ENCODE data around the gene CXCL12.

CXCL12 gene

DNA sequence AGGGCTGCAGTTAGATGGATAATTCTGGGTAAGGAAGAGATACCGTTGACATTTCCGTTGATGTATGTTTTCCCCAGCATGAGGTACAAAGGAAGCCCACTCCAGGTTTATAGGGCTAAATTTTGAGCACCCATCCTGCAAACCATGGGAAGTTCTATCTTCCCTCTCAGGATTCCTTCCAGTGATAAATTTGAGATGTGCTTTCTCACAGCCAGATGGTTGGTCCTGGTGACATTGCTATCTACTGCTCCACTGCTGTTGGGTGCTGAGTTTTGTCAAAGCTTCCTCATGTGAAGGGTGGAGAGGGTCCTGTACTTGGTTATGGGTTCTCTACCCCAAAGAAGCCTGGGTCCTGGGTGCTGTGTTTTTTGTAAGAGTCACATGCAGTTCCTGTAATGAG lies 57.4 kb downstream of the CXCL12 start:
- no peaks in the 10 kb centered on the region for H4K20me1 ChIP-seq (ENCODE audit: insufficient read depth, low read length)
- H3K4me2 ChIP-seq (ENCODE audit: low read length), result no peak overlapping the region
- no peak overlapping the region for H3K9ac ChIP-seq (ENCODE audit: low read length)
- H3K4me3 ChIP-seq (ENCODE audit: low read length), result no peak overlapping the region
- H3K27ac ChIP-seq (ENCODE audit: low read length), result no peak overlapping the region
- H2AFZ ChIP-seq (ENCODE audit: low read depth, low read length), result no peak overlapping the region
- H3K79me2 ChIP-seq (ENCODE audit: low read length), result no peaks in the 10 kb centered on the region
- no peaks in the 10 kb centered on the region for H3K4me1 ChIP-seq (ENCODE audit: low read length)
- H3K36me3 ChIP-seq (replicated peaks; ENCODE audit: low read depth, low read length), result no peaks in the 10 kb centered on the region
- no peak for TF ChIP-seq EZH2phosphoT487 (IDR thresholded peaks at IDR 0.05; ENCODE audit: low read depth)
- TF ChIP-seq, protein P1, sequence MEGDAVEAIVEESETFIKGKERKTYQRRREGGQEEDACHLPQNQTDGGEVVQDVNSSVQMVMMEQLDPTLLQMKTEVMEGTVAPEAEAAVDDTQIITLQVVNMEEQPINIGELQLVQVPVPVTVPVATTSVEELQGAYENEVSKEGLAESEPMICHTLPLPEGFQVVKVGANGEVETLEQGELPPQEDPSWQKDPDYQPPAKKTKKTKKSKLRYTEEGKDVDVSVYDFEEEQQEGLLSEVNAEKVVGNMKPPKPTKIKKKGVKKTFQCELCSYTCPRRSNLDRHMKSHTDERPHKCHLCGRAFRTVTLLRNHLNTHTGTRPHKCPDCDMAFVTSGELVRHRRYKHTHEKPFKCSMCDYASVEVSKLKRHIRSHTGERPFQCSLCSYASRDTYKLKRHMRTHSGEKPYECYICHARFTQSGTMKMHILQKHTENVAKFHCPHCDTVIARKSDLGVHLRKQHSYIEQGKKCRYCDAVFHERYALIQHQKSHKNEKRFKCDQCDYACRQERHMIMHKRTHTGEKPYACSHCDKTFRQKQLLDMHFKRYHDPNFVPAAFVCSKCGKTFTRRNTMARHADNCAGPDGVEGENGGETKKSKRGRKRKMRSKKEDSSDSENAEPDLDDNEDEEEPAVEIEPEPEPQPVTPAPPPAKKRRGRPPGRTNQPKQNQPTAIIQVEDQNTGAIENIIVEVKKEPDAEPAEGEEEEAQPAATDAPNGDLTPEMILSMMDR (IDR thresholded peaks at IDR 0.05; ENCODE audit: low read depth, low read length), result no peak
- no peaks in the 10 kb centered on the region for H3K9me3 ChIP-seq (ENCODE audit: insufficient read depth, low read length)
- no peaks in the 10 kb centered on the region for H3K27me3 ChIP-seq (ENCODE audit: low read depth, low read length)

All from OCI-LY3 (cell line).